ENCODE measurements around the gene LNPEP.

LNPEP gene

DNA sequence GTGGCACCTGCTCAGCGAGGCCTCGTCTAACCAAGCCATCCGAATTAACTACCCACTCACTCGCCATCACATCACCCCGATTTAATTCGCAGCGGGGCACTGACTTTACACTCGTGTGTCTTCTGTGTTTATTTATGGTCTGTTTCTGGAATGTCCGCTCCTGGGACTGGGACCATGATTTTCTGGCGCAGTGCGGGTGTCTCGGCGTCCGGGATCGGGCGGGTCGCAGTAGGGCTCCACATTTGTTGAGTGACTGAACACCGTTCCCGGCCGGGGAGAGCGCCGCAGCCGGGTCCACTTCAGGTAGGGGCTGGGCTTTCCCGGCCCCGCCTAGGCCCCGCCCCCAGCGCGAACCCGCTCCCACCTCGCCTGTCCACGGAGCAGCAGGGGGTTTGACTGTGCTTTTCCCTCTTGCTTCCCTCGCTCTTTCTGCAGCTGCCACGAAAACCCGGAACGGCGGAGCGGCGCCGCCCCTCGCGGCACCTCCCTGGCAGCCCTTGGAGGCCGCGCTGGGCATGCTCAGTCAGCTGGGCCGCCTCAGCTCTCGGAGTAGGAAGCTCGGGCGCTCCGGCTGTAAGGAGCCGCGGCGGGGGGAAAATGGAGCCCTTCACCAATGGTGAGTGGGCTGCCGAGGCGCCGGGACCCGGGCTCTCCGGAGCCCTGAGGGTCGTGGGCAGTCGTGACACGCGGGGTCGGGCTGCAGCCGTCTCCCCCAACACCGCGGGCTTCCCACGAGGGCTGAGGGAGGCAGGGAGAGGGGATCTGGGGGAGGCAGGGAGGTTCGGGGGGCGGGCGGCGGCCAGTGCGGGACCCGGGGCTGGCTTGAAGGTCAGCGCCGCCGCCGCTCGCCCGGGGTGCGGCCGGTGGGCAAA, at the start of gene LNPEP:
LNPEP (plus strand) TSS at position 522 of the 872 bp plus-strand sequence; CDS start at position 598, 76 bp downstream.
- peak; percentile 89 for DNase-seq

DNA sequence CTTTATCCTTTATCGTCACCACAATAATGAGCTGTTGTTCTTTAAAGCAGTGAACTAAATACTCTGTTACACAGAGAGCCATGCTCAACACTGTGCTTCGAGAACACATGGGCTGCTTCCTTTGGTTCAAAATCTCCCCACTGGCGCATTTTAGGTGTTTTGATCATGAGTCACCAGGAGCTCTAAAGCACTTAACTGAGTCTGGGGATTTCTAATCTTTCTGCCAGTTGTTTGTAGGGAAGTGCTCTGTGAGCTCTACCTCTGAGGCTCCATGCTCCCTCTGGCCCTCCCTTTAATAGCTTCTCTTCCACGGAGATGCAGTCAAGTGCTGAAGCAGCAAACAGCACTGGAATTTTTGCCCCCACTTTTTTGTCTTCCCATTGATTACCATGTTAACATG, 42.5 kb upstream of the LNPEP start:
- DNase-seq, result no peak

GRCh38 chr5:96896276-96896675, 39.6 kb upstream of the LNPEP start:
- no peak for DNase-seq

- DNase-seq, result peak; percentile 62
These were observed 39.1 kb upstream of the LNPEP start for GRCh38 chr5:96896806-96897205.

GRCh38 chr5:96901384-96901783, 34.5 kb upstream of the LNPEP start:
- no peak for DNase-seq

GRCh38 chr5:96901841-96902240, 34.0 kb upstream of the LNPEP start:
- DNase-seq, result no peak

DNA sequence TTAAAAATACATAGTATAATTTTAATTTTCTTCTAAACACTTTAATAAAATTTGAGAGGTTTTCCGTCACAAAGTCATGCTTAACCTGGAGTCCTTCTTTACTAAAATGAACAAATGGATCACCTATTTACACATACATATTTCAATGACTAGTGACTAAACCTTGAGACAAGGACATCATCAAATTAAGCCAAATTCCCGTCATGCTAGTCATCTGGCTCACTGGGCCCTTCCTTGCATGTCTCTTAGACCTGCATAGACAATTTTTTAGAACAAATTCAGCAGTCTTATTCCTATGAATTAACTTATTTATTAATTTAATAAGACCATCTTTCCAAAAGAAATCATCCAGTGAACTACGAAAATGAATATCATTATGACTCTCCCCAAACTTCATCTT, 33.0 kb upstream of the LNPEP start:
- DNase-seq, result no peak

GRCh38 chr5:96903300-96903699, 32.6 kb upstream of the LNPEP start:
- DNase-seq, result no peak

DNA sequence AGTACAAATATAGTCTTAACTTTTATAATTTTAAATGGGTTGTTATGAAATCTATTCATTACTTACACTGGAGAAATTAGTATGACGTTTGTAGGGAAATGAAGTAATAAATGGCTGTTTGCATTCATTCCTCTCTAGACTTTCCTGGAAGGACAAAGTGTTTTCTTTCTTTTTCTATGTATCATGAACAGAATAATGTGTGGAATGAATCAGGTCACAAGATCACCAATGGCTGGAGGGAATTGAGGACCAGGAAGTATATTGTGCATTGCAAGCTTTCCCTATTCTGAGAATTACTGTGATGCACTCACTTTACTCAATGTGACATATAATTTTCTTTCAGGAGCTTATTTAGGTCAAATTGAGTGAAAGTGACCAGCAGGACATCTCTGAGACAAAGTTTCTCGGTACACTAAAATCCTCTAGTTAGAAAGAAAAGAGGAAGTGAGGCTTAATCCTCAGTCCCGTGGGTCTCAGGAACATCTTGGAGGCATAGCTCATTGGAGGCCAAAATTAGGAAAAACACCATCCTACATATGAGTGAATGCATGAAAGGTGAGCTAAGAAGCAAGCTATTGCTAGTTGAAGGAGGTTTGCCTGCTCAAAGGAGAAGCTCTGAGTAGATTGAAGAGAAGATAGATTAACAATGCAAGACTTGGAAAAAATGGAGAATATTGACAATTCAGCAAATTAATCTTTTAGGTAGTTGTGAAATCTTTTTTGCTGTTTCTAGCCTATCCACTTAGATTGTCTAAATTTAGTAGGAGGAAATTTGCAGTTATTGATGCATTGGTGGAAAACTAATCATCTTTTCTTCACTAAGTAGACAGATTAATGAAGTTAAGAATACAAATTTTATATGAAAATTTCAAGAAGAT, 31.6 kb upstream of the LNPEP start:
- DNase-seq, result no peak

DNA sequence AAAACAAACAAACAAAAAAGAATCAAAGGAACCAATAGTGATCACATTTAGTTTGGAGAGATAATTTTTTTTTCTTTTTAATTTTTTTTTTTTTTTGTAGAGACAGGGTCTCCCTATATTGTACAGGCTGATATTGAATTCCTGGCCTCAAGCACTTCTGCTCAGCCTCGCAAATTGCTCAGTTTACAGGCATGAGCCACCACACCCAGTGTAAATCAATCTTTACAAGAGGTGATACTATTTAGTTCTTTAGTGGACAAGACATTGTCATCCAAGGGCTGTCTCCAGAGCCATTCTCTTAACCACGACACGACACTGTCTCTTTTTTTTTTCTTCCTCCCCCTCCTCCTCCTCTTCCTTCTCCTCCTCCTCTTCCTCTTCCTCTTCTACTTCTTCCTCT, 30.0 kb upstream of the LNPEP start:
- DNase-seq, result no peak

DNA sequence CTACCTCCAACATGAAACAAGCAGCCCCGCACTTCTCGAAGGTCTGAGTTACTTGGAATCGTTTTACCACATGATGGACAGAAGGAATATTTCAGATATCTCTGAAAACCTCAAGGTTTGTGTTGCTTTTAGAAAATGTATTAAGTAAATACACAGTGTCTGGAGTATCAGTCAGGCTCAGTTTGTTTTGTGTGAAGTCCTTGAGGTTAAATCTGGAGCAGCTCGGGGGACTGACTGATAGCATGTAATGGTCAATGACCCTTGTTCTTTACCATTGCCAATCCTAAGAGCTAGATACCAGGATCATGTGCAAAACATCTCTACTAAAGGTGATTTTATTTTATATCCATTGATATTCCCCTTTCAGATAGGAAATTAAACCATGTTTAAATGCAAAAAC, 26.9 kb upstream of the LNPEP start:
- DNase-seq, result no peak

DNA sequence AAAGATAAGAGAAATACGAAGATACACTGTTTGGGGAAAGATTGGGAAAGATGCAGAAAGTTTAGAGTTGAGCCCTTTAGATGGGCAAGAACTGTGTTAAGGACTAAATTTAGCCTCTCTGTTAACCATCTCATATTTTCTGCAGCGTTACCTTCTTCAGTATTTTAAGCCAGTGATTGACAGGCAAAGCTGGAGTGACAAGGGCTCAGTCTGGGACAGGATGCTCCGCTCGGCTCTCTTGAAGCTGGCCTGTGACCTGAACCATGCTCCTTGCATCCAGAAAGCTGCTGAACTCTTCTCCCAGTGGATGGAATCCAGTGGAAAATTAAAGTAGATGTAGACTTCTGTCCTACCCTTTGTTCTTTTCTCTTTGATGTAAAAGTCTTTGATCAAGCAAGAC, 26.4 kb upstream of the LNPEP start:
- no peak for DNase-seq

- DNase-seq, result no peak
These were observed 24.7 kb upstream of the LNPEP start for GRCh38 chr5:96911139-96911538.

- no peak for DNase-seq
These were observed 22.6 kb upstream of the LNPEP start for GRCh38 chr5:96913233-96913632.

DNA sequence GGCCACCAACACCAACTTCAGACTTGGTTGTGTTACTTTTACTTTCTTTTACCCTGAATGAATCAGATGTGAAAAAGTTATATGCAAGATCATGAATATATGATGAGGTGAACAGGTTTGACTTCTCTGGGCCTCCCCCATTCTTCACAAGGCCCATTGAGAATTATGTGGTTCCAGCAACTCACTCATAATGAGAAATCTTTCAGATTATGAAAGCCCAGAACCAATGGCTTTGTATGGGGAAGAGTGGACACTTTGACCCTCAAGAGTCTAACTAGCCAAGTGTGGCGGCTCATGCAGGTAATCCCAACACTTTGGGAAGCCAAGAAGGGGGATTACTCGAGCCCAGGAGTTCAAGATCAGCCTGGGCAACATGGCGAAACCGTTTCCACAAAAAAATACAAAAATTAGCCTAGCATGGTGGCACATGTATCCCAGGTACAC, 16.1 kb upstream of the LNPEP start:
- DNase-seq, result no peak

GRCh38 chr5:96920744-96921355, 15.0 kb upstream of the LNPEP start:
- no peak for DNase-seq

GRCh38 chr5:96922499-96923244, 13.2 kb upstream of the LNPEP start:
- no peak for DNase-seq

- no peak for DNase-seq
These were observed 11.8 kb upstream of the LNPEP start for GRCh38 chr5:96924016-96924443.

- no peak for DNase-seq
These were observed 9.6 kb upstream of the LNPEP start for GRCh38 chr5:96926276-96926675.

DNA sequence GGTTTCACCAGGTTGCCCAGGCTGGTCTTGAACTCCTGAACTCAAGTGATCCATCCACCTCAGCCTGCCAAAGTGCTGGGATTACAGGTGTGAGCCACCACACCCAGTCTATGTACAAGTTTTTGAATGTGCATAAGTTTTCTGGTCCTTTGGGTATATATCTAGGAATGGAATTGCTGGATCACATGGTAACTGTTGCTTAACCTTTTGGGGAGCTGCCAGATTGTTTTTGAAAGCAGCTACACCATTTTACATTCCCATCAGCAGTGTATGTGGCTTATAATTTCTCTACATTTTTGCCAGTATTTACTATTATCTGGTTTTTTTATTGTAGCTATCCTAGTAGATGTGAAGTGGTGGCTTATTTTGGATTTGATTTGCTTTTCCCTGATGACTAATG, 8.9 kb upstream of the LNPEP start:
- DNase-seq, result no peak

DNA sequence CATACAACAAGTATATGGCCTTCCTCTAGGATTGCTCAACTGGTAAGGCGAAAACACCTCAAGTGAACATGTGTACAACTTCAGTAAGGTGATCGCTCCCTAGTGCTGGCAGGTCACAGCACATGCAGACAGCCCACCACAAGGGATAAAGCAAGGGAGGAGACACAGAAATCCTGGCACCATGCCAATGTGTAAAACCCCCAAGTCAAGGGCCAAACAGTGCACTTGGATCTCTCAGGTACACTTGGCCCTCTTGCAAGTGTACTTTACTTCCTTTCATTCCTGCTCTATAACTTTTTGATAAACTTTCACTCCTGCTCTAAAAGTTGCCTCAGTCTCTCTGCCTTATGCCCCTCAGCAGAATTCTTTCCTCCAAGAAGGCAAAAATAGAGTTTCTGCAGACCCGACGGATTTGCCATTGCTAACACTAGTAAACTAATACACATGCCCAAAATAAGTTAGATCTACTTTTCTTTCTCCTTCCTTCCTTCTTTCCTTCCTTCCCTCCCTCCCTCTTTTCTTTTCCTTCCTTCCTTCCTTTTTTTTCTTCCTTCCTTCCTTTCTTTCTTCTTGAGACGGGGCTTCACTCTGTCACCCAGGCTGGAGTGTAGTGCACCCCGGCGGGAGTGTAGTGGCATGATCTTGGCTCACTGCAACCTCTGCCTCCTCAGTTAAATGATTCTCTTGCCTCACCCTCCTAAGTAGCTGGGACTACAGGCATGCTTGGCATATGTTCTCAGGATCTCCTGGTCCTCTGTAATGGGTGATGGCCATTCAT, 6.8 kb upstream of the LNPEP start:
- no peak for DNase-seq

GRCh38 chr5:96930058-96930457, 5.8 kb upstream of the LNPEP start:
- no peak for DNase-seq
